Activated T-cell treated with anti-CD3 and anti-CD28 coated beads for 4 hours (primary cell): ENCODE results near the gene CGB8.
"Not testable (repeated sequence)": the region's sequence is repeated elsewhere in the genome, so short reads cannot be mapped to it uniquely, and the experiment has no call there.

Source experiments
- DNase-seq: peaks from one replicate; pipeline ENCODE4 v3.0.0-alpha.2; 2020

The CGB8 gene

DNA sequence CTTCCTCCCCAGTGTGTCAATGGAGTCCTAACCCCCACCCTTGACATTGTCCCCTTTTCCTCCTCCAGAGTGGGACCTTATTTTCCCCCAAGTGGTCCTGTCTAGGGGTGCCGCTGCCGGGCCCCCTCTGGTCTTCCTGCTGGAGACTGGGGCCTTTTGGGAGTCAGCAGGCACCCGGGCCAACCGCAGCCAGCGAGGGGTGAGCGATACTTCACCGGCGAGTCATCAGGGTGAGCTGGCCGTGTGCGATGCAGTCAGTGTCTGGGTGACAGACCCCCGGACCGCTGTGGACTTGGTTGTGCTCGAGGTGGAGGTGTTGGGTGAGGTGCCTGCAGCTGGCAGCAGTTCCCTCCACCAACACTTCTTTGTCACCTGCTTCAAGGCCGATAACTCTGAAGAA, 19.2 kb downstream of the CGB8 start:
- not testable (repeated sequence) for DNase-seq

DNA sequence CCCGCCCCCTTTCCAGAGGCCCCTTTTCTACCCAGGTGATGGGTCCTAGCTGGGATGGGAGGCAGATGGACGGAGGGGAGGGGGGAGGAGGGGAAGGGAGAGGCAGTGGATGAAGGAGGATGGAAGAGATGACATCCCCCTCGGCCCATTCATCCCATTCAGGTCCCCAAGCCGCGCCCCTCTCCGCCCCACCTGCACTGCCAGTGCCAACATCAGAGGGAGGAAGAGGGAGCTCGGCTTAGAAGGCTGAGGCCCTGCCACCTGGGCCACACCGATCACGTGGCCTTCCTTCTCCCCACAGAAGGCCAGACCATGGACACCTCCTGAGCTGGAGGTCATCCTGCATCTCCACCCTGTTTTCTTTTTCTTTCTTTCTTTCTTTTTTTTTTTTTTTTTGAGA, 20.2 kb downstream of the CGB8 start:
- DNase-seq, result not testable (repeated sequence)

DNA sequence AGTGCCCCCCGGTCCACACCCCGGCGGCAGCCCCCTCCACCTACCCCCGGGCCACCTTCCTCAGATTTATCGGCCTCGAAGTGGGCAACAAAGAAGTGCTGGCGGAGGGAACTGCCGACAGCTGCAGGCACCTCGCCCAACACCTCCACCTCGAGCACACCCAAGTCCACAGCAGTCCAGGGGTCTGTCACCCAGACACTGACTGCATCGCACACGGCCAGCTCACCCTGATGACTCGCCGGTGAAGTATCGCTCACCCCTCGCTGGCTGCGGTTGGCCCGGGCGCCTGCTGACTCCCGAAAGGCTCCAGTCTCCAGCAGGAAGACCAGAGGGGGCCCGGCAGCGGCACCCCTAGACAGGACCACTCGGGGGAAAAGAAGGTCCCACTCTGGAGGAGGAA, 23.3 kb downstream of the CGB8 start:
- DNase-seq, result not testable (repeated sequence)

DNA sequence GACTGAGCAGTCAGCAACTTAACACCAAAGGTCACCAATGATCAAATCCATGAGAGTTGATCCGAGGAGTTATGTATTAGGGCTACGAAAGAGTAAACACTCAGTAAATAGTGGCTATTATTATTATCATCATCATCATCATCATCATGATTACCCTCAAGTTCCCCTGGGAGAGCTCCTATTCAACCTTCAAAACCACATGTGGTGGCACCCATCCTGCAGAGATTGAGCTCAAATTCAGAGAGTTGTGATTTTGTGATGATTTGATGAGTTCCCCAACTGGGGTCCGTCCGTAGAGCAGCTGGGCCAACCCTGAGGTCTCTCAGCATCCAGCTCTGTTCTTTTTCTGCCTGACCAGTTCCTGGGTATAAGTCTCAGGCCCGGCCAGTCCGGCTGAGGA, 23.8 kb downstream of the CGB8 start:
- not testable (repeated sequence) for DNase-seq

DNA sequence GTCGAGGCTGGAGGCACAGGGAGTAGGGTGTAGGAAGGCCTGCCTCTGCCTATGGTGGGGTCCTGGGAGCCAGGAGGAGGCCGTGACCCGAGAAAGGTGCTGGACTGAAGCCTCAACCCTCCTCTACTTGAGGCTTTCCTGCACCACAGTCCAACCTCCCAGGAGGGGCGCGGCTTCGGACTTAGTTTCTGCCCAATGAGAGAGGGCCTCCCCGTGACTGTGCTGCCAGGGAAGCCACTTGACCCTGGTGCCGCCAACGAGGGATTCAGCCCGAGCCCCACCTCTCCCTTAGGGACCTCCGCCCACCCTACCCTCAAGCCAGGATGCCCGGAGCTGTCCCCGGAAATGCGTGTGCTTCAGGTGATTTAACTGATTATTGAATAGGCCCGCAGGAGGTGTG, 24.7 kb downstream of the CGB8 start, which contains the start of gene CGB3:
Gene CGB3 (minus strand): TSS at position 101 of the 400 bp plus-strand sequence. CDS start 362 bp downstream, outside the sequence.
- DNase-seq, result not testable (repeated sequence)

DNA sequence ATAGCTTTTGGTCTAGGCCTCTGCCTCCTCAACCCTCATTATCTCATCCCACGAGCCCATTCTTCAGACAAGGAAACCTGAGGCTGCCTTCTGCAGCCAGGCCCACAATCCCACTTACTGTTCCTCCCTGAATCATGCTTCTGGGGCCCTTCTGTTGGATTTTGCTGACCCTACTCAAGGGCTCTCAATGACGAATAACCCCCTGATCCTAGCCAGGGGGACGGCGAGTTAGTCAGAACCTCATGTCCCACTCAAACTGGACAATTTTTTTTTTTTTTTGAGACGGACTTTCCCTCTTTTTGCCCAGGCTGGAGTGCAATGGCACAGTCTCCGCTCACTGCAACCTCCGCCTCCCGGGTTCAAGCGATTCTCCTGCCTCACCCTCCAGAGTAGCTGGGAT, 26.8 kb downstream of the CGB8 start:
- DNase-seq, result no peak

DNA sequence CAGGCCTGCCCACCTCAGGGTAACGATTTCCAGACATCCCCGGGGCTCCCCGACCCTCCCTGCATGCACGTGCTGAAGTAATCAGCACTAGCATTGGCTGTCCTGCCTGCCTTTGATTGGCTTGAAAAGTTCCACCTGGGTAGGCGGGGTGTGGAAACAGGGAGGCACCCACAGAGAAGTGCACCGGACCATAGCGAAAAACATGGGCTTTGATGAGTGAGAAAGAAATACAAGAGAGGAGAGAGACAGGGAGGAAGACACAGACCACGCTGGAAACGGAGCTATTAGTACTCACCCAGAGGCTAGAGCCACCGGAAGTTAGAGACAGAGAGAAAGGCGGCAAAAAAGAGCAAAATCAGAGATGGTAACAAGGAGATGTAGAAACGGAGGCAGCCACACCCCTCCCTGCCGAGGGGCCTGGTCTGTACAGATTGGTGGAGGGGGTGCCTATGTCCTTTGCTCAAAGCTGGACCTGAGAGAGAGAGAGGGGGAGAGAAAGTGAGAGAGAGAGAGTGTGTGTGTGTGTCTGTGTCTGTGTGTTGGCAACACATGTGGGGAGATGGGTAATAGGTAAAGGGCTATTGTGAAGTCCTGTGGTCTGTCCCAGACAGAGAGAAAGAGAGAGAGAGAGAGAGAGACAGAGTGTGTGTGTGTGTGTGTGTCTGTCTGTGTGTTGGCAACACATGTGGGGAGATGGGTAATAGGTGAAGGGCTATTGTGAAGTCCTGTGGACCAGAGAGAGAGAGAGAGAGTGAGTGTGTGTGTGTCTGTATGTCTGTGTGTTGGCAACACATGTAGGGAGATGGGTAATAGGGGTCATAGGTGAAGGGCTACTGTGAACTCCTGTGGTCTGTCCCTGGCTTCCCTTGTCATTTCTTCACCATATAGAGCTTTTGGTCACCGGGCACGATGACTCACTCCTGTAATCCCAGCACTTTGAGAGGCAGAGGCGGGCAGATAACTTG, 27.7 kb downstream of the CGB8 start:
- no peak for DNase-seq

DNA sequence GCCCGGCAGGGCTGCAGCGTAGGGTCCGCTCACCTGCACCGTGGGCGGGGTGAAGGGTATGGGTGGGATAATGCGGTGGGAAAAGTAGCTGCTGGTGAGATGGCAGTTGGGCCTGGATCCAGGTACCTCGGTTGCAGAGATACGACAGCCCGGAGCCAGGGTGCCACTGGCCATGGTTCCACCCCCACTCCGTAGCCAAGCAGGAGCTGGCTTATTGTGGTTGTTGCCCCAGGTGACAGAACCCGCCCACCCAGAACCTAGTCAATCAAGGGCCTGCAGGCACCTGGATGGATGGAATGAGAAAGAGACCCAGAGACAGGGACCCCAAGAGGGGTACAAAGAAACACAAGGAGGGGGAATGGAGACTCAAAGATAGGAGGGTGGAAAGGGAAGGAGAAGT, 28.6 kb downstream of the CGB8 start:
- no peak for DNase-seq

DNA sequence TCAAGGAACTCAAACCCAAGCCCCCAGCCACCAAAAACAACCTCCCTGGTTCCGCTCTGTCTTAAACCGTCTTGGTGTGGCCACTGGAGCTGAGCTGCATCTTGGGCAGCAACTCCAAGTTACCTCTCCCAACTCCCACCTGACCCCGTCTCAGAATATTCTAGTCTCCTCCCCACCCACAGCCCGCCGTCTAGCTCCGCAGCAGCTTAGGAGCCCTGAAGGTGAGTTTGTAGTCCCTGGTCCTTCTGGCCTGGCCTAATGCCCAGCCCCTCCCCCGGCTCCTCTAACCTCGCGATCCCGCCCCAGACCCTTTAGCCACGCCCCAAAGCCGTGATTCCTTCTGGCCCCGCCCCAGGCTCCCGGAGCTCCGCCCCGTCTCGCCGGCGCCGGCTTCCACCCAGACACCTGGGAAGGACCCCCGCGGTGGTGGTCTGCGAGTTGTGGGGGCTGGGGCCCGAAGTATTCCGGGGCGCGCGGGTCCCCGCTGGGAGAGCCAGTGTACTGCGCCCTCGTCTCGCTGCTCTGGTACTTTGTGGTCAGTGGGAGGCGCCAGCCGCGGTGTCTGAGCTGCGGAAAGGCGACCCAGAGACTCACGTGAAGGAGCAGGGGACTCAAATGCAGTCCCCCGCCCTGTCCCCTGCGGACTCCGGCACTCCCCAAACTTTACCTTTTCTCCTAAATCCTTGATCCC, 29.5 kb downstream of the CGB8 start:
- DNase-seq, result peak; percentile 51

DNA sequence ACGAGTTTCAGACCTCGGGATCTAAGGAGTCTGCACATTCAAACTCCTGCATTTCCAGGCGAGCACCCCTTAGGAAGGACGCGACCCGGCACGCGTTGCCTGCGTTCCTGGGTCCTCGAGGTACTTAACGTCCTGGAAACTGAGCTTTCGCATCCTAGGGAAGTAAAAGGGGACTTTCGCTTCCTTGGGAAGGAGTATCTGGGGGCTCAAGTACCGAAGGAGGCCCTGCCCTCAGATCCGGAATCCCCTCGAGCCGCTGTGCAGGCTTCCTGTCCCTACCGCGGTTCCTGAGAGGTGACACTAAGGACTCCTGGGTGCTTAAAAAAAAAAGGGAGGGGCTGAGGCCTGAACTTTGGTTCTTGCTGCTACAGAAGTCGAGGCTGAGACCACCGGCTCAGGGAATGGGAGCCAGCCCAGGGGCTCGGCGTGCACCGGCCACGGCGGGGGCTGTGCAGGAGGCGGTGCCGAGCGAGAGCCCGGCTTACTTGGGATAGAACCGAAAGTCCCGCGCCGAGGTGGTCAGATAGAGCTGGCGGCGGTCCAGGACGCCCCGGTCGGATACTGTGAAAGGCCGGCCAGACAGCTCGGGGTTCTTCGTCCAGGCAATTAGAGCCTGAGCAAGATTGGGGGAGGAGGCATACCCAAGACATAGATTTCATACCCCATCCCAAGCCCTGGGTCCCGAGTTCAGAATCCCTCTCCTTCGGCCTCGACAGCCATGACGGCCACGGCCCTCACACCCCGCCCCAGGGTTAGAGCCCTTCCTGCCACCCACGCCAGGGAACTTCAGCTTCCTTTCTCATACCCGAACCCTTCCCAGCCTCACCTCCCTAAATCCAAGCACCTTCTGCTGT, 30.3 kb downstream of the CGB8 start:
- not testable (repeated sequence) for DNase-seq

DNA sequence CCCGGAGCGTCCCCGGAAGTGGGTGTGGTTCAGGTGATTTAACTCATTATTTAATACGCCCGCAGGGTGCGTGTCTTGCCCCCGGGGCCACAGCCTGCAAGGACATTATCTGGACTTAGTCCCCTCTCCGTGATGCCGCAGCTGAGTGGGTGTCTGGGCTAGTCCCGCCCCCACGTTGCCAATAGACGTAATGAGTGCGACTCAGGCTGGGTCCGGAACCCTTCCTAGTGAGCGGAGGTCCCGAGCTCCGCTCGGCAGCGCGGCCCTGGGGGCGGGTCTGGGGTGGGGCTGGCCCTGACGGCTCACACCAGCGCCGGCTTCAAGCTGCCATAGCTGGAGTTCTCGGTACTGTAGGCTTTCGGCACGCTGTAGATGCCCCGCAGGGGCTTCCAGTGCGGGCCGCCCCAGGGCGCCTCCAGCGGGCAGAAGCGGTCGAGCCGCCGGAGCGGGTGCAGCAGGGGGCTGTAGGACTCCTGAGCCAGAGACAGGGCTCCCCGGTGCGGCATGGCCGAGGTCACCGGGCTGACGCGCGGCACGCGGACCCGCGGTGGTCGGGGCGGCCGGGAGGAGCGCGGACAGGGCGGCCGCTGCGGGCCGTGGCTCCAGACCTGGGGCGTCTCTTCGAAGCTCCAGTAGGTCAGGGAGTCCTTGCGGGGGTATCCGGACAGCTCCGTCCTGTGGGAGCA, 31.1 kb downstream of the CGB8 start:
- DNase-seq, result peak; percentile 47

DNA sequence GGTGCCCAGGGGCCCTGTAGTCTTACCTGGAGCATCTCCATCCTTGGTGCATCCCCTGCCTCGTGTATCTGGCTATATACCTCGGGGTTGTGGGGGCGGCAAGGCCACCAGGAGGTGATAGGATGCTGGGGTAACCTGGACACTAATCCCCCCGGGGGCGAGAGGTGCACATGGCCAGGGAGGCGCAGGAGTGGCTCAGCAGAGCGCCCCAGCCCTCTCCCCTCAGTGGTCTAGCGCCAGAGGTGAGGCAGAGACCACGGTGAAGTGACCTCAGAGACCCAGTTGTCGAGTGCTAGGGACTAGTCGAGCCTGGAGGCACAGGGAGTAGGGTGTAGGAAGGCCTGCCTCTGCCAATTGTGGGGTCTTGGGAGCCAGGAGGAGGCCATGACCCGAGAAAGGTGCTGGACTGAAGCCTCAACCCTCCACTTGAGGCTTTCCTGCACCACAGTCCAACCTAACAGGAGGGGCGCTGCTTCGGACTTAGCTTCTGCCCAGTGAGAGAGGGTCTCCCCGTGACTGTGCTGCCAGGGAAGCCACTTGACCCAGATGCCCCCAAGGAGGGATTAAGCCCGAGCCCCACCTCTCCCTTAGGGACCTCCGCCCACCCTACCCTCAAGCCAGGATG, 31.8 kb downstream of the CGB8 start, which contains the start of gene LHB:
Gene LHB (minus strand): TSS at position 51 of the 625 bp plus-strand sequence. CDS start 10 bp downstream, at position 41.
- no peak for DNase-seq

DNA sequence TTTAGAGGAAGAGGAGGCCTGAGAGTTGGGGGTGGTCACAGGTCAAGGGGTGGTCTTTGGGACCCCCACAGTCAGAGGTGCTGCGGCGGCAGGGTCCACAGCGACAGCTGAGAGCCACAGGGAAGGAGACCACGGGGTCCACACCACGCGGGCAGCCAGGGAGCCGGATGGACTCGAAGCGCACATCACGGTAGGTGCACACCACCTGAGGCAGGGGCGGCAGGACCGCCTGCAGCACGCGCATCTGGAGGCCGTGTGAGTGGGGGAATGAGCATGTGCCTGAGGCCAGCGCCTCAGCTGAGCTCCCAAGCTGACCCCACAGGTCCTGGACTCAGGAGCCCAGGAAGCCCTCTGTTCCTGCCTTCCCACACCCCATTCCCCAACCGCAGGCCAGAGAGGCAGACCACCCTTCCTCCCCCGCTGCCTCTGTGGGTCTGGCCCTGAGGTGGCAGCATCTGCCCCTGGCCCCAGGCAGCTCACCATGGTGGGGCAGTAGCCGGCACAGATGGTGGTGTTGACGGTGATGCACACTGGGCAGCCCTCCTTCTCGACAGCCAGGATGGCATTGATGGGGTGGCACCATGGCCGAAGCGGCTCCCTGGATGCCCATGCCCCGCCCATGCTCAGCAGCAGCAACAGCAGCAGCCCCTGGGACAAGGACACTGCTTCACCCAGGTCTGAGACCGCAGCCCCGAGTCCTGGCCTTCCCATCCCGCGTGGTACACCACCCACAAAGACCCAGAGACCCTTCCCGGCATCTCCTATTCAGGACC, 32.7 kb downstream of the CGB8 start:
- no peak for DNase-seq

DNA sequence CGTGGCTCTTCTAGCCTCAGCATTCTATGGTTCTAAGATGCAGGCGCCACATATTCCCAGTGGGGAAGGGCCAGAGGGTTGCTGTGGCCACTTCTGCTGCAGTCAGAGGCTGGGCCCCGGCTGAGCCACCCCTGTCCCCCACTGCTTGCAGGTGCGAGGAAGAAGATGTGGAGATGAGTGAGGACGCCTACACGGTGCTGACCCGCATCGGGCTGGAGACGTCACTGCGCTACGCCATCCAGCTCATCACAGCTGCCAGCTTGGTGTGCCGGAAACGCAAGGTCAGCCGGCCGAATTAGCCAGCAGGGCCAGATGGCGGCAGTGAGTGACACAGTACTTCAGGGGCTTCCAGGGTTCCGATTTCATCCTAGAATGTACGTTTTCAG, 34.0 kb downstream of the CGB8 start:
- DNase-seq, result no peak

DNA sequence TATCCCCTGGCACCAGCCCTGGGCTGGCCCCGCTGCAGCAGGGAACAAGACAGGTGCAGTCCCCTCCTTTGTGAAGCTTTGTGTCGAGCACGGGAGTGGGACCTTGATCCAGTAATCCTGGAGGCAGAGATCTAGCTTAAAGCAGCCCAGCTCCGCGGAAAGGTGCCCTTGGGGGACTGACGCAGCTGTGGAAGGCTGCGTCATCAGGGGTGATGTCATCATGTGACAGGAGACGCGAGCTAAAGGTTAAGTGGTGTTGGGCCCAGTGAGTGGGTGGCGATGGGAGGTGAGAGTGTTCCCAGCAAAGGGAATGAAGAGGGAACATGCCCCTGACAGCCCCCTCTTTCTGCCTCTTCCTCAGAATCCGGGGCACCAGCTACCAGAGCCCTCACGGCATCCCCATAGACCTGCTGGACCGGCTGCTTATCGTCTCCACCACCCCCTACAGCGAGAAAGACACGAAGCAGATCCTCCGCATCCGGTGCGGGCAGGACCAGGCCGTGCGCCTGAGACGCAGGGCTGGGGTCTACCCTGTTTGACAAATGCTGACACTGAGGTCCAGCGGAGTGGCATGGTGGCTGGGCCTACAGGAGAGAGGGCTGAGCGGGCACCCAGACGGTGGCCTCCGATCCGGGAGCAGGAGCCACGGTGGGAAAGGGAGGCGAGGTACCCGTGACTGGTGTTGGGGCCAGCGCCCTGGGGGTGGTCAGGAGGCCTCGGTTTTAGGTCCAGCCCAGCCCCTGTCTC, 34.6 kb downstream of the CGB8 start:
- DNase-seq, result no peak

DNA sequence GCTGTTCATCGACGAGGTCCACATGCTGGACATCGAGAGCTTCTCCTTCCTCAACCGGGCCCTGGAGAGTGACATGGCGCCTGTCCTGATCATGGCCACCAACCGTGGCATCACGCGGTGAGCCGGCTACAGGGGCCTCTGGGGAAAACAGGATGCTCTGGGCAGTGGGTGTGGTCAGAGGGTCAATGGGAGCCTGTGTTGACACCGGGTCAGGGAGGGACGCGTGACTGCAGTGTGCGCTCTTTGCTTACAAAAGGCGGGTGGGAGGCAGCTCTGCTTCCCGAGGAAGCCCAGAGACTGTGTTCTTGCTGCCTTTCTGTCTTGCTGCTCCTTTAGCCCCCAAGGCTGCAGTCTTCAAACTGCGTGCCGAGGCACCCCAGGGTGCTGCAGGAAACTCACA, 37.7 kb downstream of the CGB8 start:
- no peak for DNase-seq

DNA sequence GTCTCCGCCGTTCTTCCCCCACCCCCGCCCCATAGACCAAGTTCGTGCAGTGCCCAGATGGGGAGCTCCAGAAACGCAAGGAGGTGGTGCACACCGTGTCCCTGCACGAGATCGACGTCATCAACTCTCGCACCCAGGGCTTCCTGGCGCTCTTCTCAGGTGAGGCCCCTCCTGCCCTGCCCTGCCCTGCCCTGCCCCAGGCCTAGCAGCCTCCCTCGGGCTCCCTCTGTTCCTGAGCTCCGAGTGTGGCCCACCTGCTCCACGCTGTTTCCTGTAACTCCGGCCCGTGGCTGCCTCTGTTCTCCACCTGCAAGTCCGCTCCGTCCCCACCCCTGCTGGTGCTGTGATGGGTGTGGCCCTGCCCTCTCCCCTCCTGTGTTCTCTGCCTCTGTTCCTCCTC, 38.5 kb downstream of the CGB8 start:
- no peak for DNase-seq

DNA sequence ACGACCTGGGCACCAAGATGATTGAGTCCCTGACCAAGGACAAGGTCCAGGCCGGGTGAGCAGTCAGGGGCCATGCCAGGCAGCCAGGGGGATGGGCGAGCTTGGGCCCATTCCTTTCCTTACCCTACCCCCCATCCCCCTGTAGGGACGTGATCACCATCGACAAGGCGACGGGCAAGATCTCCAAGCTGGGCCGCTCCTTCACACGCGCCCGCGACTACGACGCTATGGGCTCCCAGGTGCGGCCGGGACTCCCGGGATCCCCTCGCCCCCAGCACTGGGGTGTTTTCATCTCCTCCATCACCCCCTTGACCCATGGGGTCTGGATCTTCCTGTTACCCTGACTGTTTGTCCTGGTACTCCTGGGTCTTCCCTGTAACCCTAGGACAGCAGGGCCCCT, 39.1 kb downstream of the CGB8 start:
- DNase-seq, result no peak

DNA sequence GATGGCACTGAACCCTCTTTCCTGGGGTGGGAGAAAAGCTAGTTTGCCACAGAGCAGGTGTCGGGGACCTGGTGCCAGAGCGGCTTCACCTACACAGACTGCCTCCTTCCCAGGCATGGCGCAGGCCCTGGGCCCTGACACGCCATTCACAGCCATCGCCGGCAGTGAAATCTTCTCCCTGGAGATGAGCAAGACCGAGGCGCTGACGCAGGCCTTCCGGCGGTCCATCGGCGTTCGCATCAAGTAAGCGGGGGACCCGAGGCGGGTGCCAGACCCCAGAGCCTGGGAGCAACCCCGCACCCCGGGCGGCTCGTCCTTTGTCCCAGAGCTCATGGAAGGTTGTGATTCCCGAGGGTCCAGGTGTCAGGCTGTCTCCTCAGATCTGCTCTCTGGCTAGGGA, 42.0 kb downstream of the CGB8 start:
- no peak for DNase-seq

DNA sequence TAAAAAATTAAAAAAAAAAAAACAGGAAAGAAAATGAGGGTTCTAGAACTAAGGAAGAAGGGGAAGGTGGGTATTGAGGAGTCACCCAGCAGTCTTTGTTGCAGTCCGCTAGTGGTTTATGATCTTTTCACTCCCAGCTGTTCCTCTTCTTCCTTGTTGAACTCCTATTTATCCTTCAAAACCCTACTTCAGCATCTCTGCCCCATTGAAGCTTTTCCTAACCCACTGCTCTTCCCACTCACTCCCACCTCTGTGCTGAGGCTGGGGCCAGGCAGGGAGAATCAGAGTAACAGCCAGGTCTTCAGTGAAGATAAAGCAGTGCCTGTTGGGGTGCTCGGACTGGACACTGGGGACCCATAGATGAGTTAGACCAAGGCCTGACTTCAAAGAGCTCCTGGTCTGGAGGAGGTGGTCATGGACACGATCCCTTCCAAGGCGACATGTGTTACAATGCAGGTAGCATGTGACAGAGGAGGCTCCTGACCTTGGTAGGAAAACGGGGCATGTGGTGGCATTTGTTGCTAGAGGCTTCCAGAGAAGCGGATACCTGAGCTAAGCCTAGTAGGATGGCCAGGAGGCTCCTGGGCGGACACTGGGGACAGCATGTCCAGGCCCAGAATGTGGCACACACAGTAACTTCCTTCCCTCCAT, 43.8 kb downstream of the CGB8 start:
- DNase-seq, result no peak
